Parathyroid adenoma (tissue), 2 donors: Measurements from ENCODE around the gene BSN.

Experiments used
- H2AFZ ChIP-seq: fragments of 300-600 bp; sonication (generic); one replicate; pipeline ENCODE4 v1.7.0; 2017; ENCODE audit warnings: antibody characterized with exemption, mild to moderate bottlenecking
- H3K27ac ChIP-seq: fragments of 300-600 bp; sonication (generic); one replicate; pipeline ENCODE4 v1.7.0; 2017
- H3K27me3 ChIP-seq: fragments of 300-600 bp; sonication (generic); one replicate; pipeline ENCODE4 v1.7.0; 2017; ENCODE audit warnings: low read length; ENCODE audit not compliant: control insufficient read depth, insufficient read depth
- H3K36me3 ChIP-seq: fragments of 300-600 bp; sonication (generic); one replicate; pipeline ENCODE4 v1.7.0; 2017; ENCODE audit warnings: low read length; ENCODE audit not compliant: control insufficient read depth, insufficient read depth
- H3K4me1 ChIP-seq: fragments of 300-600 bp; sonication (generic); one replicate; pipeline ENCODE4 v1.7.0; 2017; ENCODE audit warnings: control low read depth
- H3K4me2 ChIP-seq: fragments of 300-600 bp; sonication (generic); one replicate; pipeline ENCODE4 v1.7.0; 2017; ENCODE audit warnings: low read length
- H3K4me3 ChIP-seq: fragments of 300-600 bp; sonication (generic); one replicate; pipeline ENCODE4 v1.7.0; 2017; ENCODE audit warnings: low read depth, low read length
- H3K79me2 ChIP-seq: fragments of 300-600 bp; sonication (generic); one replicate; pipeline ENCODE4 v1.7.0; 2017; ENCODE audit warnings: control low read depth
- H3K9ac ChIP-seq: fragments of 300-600 bp; sonication (generic); one replicate; pipeline ENCODE4 v1.7.0; 2017; ENCODE audit warnings: mild to moderate bottlenecking
- H3K9me3 ChIP-seq: fragments of 300-600 bp; sonication (generic); one replicate; pipeline ENCODE4 v1.7.0; 2017; ENCODE audit warnings: low read length; ENCODE audit not compliant: control insufficient read depth
- TF ChIP-seq, protein P1 (sequence below): fragments of 300-600 bp; sonication (generic); IDR thresholded peaks from one replicate; pipeline ENCODE4 v1.7.0; 2017; ENCODE audit warnings: antibody characterized with exemption, mild to moderate bottlenecking
- donor health status: primary hyperparathyroidism.

The BSN gene

DNA sequence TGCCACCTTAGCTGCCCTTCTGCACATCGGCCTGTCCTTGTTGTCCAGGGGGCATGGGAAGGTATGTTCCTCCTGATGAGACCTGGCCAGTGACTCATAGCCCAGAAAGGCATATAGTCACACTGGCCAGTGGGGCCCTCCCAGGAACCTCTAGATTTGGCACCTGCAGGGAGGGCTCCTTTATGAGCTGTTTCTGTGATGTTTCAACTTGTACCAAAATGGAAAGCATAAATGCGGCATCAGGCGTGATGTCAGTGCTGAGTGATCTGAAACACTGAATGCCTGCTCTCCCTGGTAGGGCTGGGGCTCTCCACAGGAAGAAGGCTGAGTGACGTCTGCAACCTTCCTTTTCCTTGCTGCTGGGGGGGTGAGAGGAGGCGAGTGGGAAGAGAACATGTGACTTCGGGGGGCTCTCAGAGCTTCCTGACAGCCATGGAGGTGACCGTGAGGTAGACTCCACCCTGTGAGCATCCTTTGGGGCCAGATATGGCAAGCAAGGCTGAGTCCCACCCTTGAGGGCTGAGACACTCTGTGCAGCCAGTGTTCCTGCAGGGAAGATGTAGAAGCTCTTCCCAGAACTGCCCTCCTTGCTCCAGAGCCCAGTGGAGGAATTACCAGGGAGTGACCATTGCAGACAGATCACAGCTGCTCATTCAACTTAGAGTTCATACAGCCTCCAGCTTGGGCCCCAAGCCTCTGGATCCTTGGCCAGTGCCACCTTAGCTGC is 82.8 kb downstream of the BSN start:
- TF ChIP-seq, protein P1, sequence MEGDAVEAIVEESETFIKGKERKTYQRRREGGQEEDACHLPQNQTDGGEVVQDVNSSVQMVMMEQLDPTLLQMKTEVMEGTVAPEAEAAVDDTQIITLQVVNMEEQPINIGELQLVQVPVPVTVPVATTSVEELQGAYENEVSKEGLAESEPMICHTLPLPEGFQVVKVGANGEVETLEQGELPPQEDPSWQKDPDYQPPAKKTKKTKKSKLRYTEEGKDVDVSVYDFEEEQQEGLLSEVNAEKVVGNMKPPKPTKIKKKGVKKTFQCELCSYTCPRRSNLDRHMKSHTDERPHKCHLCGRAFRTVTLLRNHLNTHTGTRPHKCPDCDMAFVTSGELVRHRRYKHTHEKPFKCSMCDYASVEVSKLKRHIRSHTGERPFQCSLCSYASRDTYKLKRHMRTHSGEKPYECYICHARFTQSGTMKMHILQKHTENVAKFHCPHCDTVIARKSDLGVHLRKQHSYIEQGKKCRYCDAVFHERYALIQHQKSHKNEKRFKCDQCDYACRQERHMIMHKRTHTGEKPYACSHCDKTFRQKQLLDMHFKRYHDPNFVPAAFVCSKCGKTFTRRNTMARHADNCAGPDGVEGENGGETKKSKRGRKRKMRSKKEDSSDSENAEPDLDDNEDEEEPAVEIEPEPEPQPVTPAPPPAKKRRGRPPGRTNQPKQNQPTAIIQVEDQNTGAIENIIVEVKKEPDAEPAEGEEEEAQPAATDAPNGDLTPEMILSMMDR, result no peak
- no peaks in the 10 kb centered on the region for H3K36me3 ChIP-seq
- no peak overlapping the region for H3K4me3 ChIP-seq
- H3K4me1 ChIP-seq, result no peaks in the 10 kb centered on the region
- H3K27me3 ChIP-seq, result no peaks in the 10 kb centered on the region
- H3K79me2 ChIP-seq, result no peaks in the 10 kb centered on the region
- H3K27ac ChIP-seq, result no peak overlapping the region
- H3K4me2 ChIP-seq, result no peak overlapping the region
- H2AFZ ChIP-seq, result no peak overlapping the region
- H3K9me3 ChIP-seq, result no peaks in the 10 kb centered on the region
- no peak overlapping the region for H3K9ac ChIP-seq

DNA sequence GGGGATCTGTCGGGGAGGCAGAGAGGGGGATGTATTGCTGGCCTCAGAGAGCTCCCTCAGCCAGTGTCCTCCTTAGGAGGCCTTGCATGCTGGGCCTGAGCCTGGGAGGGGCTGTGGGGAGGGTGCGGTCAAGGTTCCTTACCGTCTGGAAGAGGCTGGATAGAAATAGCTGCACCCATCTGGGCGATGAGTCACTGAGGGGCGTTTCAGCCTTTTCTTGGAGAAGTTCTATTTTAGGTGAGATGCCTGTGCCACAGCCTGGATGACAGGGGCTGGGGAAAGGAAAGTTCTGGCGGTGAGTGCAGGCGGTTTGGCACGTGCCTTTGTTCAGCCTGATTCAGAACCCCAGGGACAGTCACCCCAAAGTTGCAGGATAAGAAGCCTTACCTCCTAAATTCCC is 84.2 kb downstream of the BSN start:
- H3K9me3 ChIP-seq, result no peaks in the 10 kb centered on the region
- TF ChIP-seq, protein P1, result no peak
- H3K79me2 ChIP-seq, result peaks cover 2% of the 10 kb centered on the region
- H3K36me3 ChIP-seq, result no peaks in the 10 kb centered on the region
- no peaks in the 10 kb centered on the region for H3K4me1 ChIP-seq
- H3K27ac ChIP-seq, result no peak overlapping the region
- no peak overlapping the region for H2AFZ ChIP-seq
- H3K9ac ChIP-seq, result no peak overlapping the region
- no peak overlapping the region for H3K4me2 ChIP-seq
- no peak overlapping the region for H3K4me3 ChIP-seq
- H3K27me3 ChIP-seq, result no peaks in the 10 kb centered on the region

DNA sequence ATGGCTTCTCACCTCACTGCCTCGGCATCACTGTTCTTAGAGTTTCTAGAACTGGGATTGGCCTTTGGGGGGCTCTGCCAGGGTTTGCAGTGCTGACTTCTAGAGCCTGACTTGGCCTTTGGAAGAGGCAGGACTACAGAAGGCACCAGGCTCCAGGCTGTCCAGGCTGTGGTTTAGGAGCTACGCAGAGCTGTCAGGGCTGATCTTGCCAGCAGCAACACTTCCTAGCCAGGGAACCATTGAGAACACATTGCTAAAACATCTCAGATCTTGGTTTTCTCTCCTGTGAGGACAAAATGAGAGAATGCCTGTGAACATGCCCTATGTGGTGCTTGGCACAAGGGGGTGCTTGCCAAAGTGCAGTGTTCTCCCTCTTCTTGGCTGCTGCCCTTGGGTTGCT is 85.3 kb downstream of the BSN start:
- H3K4me3 ChIP-seq, result no peak overlapping the region
- no peaks in the 10 kb centered on the region for H3K4me1 ChIP-seq
- H2AFZ ChIP-seq, result no peak overlapping the region
- TF ChIP-seq, protein P1, result no peak
- H3K27me3 ChIP-seq, result no peaks in the 10 kb centered on the region
- H3K79me2 ChIP-seq, result peaks cover 3% of the 10 kb centered on the region
- no peak overlapping the region for H3K4me2 ChIP-seq
- no peaks in the 10 kb centered on the region for H3K9me3 ChIP-seq
- no peaks in the 10 kb centered on the region for H3K36me3 ChIP-seq
- no peak overlapping the region for H3K27ac ChIP-seq
- H3K9ac ChIP-seq, result no peak overlapping the region

DNA sequence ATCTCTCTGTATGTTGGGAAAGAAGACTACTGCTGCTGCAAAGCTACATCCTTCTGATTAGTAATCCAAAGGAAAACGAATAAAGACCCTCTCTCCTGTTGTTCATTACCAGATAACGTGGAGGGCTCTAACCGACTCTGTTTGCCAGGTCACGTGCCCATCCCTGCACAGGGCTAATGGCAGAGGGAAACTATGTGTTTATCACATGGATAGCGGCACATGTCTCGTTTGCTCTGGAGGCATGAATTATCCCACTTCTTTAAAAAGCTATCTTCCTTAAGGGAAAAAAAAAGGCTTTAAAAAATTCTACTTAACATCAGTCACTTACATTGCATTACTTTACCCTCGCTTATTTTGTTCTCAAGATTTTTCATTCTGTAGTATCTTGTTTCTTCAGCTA is 87.0 kb downstream of the BSN start:
- Histone ChIP-seq H3K9ac (no peak overlapping the region), H2AFZ (no peak overlapping the region), H3K4me1 (no peaks in the 10 kb centered on the region), H3K9me3 (no peaks in the 10 kb centered on the region), H3K27ac (no peak overlapping the region), H3K4me3 (no peak overlapping the region), H3K79me2 (peaks cover 3% of the 10 kb centered on the region), H3K4me2 (no peak overlapping the region), H3K36me3 (no peaks in the 10 kb centered on the region), H3K27me3 (no peaks in the 10 kb centered on the region)
- TF ChIP-seq, protein P1, result no peak
